H7 (cell line): ENCODE results near the gene HMG20A. TPM values are rescaled to one million over a fixed set of nuclear protein-coding genes. Genes with fewer than 3 reads are reported as not detected.

ENCODE experiments used
- DNase-seq: peaks from one replicate; pipeline ENCODE4 v3.0.0; 2012
- H3K27me3 ChIP-seq: 2 replicates; pipeline ENCODE4 v1.6.0; 2011; ENCODE audit warnings: mild to moderate bottlenecking, low read length; ENCODE audit not compliant: control insufficient read depth, insufficient read depth
- H3K36me3 ChIP-seq: replicated peaks from 2 replicates; pipeline ENCODE4 v1.5.1; 2011; ENCODE audit warnings: low read length; ENCODE audit not compliant: control insufficient read depth, insufficient read depth
- H3K4me3 ChIP-seq: 2 replicates; pipeline ENCODE4 v1.5.1; 2011; ENCODE audit warnings: low read depth, mild to moderate bottlenecking, control low read depth, low read length, moderate library complexity; ENCODE audit not compliant: insufficient read depth
- total RNA-seq: library from RNA; depleted of rRNA; stranded (reverse); fragments of >200 nt; shearing (Covaris generic); gene quantifications from 2 replicates; pipeline ENCODE4 v1.2.3, GENCODE V29; 2014; rRNA removed

HMG20A gene
- total RNA-seq, 1 experiment from 2014 or later = 41.0 TPM

GRCh38 chr15:77528968-77529319 lies 108.3 kb downstream of the HMG20A start:
- Histone ChIP-seq H3K36me3 (no peaks in the 10 kb centered on the region), H3K4me3 (no peak overlapping the region), H3K27me3 (peaks cover 2% of the 10 kb centered on the region)
- DNase-seq = no peak

- no peaks in the 10 kb centered on the region for H3K36me3 ChIP-seq
- no peak overlapping the region for H3K4me3 ChIP-seq
- H3K27me3 ChIP-seq = peaks cover 2% of the 10 kb centered on the region
- no peak for DNase-seq
Observed at GRCh38 chr15:77529394-77530159, 108.9 kb downstream of the HMG20A start.

GRCh38 chr15:77530576-77530975 lies 109.9 kb downstream of the HMG20A start:
- DNase-seq = no peak
- H3K4me3 ChIP-seq = no peak overlapping the region
- peaks cover 2% of the 10 kb centered on the region for H3K27me3 ChIP-seq
- H3K36me3 ChIP-seq = no peaks in the 10 kb centered on the region

GRCh38 chr15:77531191-77532000 lies 110.7 kb downstream of the HMG20A start:
- no peak overlapping the region for H3K4me3 ChIP-seq
- H3K27me3 ChIP-seq = no peaks in the 10 kb centered on the region; the same call in none of the 2 replicates
- no peak for DNase-seq
- no peaks in the 10 kb centered on the region for H3K36me3 ChIP-seq

DNA sequence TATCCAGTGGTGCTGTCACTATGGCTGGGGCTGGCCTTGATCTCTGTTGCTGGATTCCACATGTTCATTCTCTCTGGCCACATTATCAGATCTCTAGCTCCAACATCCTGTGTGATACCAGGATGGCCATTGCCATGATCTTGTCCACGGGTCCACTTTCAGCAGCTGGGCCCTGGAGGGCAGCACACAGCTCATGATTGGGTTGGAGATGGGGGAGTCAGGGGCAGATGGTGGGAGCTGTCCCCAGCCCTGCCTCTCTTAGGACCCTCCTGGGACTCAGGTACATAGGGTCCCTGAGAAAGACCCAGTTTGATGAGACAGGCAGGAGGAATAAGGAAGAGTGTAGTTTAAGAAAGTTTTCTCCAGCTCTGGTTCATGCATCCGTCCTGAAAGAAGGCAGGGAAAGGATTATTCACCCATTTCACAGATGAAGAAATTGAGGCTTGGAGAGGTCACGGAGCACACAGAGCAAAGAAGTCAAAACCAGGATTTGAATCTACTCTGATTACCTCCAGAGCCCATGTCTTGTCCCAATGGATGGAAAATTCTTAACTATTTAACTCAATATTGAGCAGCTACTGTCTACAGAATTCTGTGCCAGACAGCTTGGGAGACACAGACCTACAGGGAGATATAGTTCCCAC lies 111.5 kb downstream of the HMG20A start:
- no peak for DNase-seq
- H3K4me3 ChIP-seq = no peak overlapping the region
- no peaks in the 10 kb centered on the region for H3K36me3 ChIP-seq
- no peaks in the 10 kb centered on the region for H3K27me3 ChIP-seq

GRCh38 chr15:77532846-77533245 lies 112.2 kb downstream of the HMG20A start:
- Histone ChIP-seq H3K27me3 (no peaks in the 10 kb centered on the region), H3K4me3 (no peak overlapping the region), H3K36me3 (no peaks in the 10 kb centered on the region)
- DNase-seq = peak; percentile 19

- peak; percentile 85 for DNase-seq
- H3K36me3 ChIP-seq = no peaks in the 10 kb centered on the region
- no peak overlapping the region for H3K4me3 ChIP-seq
- no peaks in the 10 kb centered on the region for H3K27me3 ChIP-seq
Observed at GRCh38 chr15:77533578-77534430, 113.1 kb downstream of the HMG20A start.

Other genes starting within 250 kb of the HMG20A start
- 8.9 and 20.0 TPM in 2 replicates for gene PEAK1, start 784 bp upstream of the HMG20A start, total RNA-seq
- gene LINGO1, start 212.0 kb downstream of the HMG20A start, total RNA-seq = 10.6 and 11.9 TPM in 2 replicates